GM18951 (cell line): ENCODE measurements around the gene PGLYRP3.

Experiments
- POLR2A ChIP-seq: IDR thresholded peaks from 4 replicates; pipeline ENCODE4 v1.6.1; 2011; ENCODE audit warnings: mild to moderate bottlenecking; ENCODE audit not compliant: insufficient read length, insufficient read depth; ENCODE audit errors: extremely low read depth
- in situ Hi-C: fragments of 300-500 bp; cut with MboI; formaldehyde crosslinking; loops from one replicate; pipeline ENCODE4 v1.12.0; 2022; ENCODE audit warnings: low sequenced_read_pairs, mixed read lengths, inconsistent platforms; ENCODE audit not compliant: unreplicated experiment

Gene PGLYRP3

DNA sequence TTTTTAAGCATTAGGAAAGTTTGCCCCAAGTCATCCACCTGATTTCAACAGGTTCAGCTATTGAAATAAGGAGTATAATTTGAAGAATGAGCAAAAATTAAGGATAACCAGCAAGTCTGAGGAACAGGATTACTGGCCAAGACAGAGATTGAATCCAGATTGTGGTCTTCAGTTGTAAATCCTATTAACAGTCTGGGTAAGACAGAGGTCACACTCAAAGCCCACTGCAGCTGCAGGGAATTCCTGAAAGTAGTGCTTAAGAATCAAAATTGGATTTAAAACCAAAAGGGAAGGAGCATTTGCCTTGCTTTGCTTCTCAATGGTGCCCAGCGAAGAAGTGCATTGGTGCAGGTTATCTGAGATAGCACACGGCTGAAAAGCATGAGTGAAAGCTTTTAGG lies 59.7 kb downstream of the PGLYRP3 start:
- in situ Hi-C loops = no loop called here
- no peak for TF ChIP-seq POLR2A

DNA sequence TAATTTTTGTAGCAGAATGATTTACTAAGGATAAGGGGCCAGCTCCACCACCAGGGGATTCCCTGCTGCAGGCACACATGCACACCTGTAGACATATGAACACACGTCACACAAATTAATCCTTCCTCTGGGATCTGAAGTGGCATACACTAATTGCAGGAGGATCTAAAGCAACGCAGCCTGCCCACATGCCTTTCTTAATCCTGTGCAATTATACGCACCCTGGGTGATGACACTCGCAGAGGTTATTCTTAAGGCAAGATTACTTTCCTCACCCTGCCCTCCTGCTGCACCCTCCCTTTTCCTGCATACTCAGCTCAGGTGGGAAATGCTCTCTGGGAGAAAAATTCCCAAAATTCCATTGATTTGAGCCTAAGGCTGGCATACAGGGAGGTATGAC lies 60.8 kb downstream of the PGLYRP3 start:
- no peak for TF ChIP-seq POLR2A
- in situ Hi-C loops = no loop called here

DNA sequence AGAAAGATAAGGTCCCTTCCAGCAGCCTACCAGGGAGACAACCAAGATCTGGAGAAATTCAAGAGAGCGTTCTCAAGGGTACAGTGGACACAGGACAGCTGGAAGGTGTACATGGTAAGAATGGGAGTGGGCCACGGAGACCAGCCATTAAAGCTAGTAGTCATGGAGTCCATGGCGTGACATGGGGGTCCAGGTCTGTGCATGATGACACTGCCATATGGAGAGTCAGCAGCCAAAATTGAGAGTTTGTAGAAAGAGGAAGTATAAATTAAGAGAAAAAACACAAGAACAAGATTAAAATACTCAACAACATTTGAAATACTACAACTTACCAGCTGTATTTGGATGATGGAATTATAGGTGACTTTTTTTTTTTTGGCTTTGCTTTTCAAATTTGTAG lies 61.2 kb downstream of the PGLYRP3 start:
- TF ChIP-seq POLR2A = no peak
- in situ Hi-C loops = no loop called here

DNA sequence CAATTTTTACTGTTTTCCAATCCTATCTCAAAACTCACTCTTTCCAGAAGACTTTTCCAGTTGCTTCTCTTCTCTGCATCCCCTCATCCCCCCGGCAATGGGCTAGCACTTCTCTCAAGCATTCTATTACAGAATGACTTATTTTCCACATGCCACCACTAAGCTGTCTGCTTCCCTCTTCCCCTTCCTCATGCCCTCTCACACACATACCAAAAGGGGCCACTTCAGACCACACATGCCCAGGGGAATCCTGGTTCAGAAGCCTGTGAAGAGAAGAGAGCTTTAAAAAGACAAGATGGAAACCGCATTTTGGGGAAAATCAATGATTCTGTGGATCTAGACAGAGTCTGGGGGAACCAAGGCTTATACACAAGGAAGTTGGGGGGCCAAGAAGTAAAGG lies 61.7 kb downstream of the PGLYRP3 start:
- TF ChIP-seq POLR2A = no peak
- in situ Hi-C loops = no loop called here

DNA sequence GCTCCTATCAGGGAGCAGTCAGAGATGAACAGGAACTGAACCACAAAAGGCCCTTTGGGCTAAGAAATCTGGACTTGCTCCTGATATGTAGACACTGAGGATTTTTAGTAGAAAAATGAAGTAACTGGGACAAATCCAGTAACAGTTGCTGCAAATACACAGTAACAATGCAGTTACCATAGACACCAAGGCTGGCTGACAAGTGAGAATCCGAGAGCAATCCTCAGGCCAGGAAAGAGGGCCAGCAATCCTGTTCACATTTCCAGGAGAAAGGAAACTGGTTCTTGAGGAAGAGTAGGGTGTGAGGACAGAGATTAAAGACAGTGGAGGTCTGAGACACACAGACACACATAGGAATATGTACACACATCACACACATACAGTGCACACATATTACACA lies 62.6 kb downstream of the PGLYRP3 start:
- no peak for TF ChIP-seq POLR2A
- in situ Hi-C loops = no loop called here

DNA sequence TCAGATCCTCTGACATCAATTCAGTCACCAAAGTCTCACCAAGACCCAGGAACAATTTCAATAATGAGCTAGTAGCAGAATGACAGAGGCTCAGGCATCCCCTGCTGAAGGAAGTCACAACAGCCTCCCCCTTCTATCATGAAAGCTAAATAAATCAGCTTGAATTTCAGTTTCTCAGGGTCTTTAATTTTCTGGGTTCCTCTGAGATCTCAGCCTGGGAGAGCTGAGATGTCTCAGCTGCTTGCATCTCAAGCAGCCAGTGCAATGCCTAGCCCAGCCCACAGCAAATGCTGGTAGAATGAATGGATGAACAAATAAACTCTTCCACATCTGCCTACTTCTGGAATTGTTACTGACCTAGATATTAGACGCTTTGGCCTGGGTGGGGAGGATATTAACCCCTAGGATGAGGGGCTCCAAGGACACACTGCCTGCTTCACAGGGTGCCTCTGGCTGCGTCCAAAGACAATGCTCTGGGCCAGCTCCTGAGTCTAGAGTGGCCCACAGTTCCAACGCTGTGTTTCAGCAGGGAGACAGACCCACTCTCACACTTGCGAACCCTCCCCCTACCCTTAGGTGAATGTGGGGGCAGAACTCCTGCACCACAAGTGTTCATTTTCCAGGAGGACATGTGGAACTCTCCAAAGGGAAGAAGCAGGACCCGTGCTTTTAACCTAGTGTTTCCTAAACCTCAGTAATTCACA lies 64.4 kb downstream of the PGLYRP3 start:
- in situ Hi-C loops = no loop called here
- TF ChIP-seq POLR2A = no peak
